Adrenal gland (tissue), 5 donors: ENCODE measurements around the gene OR7D2.

ENCODE experiments used
- CTCF ChIP-seq, 6 experiments: fragments of 450-650 bp in 4 of 6; fragments of 200-600 bp in 2 of 6; sonication (generic) in 1 of 6; IDR thresholded peaks; 1 replicate in 5 of 6; 2 replicates in 1 of 6; pipeline versions ENCODE4 v1.5.1 to v1.8.0; 2016 to 2021; ENCODE audit warnings: antibody characterized with exemption in 6 of 6, mild to moderate bottlenecking in 2 of 6, moderate library complexity in 1 of 6
- POLR2A ChIP-seq, 2 donors: fragments of 450-650 bp; IDR thresholded peaks; one replicate each; pipeline ENCODE4 v1.6.1; 2017; ENCODE audit warnings: antibody characterized with exemption in 2 of 2, mild to moderate bottlenecking in 2 of 2, moderate library complexity in 1 of 2
- donor health status: DM: no; HTN: no; CAD: no.

DNA sequence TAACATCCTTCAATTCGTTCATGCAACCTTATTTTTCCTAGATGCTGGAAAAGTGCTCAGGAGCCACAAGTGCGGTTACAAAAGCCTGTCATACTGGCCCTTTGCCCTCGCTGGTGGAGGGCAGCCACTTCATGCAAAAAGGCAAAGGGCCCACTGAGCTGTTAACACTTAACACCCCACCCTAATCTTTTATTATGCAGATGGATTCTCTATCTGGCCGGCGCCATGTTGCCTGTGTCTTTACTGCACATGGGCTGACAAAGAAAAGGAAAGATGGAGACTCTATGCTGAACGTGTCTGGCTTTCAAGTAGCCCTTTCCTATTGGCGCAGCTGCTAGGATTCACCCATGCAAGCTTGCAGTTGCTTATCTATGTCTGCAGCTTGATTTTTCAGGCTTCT is 10.8 kb downstream of the OR7D2 start:
- TF ChIP-seq CTCF (IDR thresholded peaks at IDR 0.05) (no peak), POLR2A (IDR thresholded peaks at IDR 0.05) (no peak)
